Prostate gland (tissue), 2 donors: ENCODE measurements around the gene PAK1IP1. TPM values are rescaled to one million over a fixed set of nuclear protein-coding genes. Genes with fewer than 3 reads are reported as not detected.

ENCODE experiments used
- DNase-seq: peaks from one replicate; pipeline ENCODE4 v3.0.0-alpha.2; 2019; ENCODE audit warnings: low spot score
- H3K27ac ChIP-seq, 2 donors: fragments of 200-600 bp; sonication (generic); 2 replicates each; pipeline ENCODE4 v1.5.1; 2017 to 2019
- H3K27me3 ChIP-seq: fragments of 200-600 bp; sonication (generic); replicated peaks from 2 replicates; pipeline ENCODE4 v1.5.1; 2019; ENCODE audit not compliant: insufficient read depth
- H3K36me3 ChIP-seq, 2 donors: fragments of 200-600 bp; sonication (generic); 1 replicate in 1 of 2; 2 replicates in 1 of 2; pipeline versions ENCODE4 v1.5.1 to v1.8.1; 2017 to 2019
- H3K4me1 ChIP-seq: fragments of 200-600 bp; sonication (generic); replicated peaks from 2 replicates; pipeline ENCODE4 v1.5.1; 2019
- H3K4me3 ChIP-seq, 2 donors: fragments of 200-600 bp; sonication (generic); 2 replicates each; pipeline ENCODE4 v1.5.1; 2017 to 2019
- H3K9me3 ChIP-seq: fragments of 200-600 bp; sonication (generic); 2 replicates; pipeline ENCODE4 v1.5.1; 2017
- POLR2A ChIP-seq: fragments of 450-650 bp; IDR thresholded peaks from one replicate; pipeline ENCODE4 v1.6.1; 2016; ENCODE audit warnings: antibody characterized with exemption, mild to moderate bottlenecking
- POLR2AphosphoS5 ChIP-seq: sonication (generic); formaldehyde crosslinking; IDR thresholded peaks from one replicate; pipeline ENCODE4 v1.6.1; 2017; ENCODE audit warnings: antibody characterized with exemption
- WGBS: methylation state at CpG from one replicate; pipeline ENCODE4 v1.1.5; 2018; 5-methylcytosine and 5-hydroxymethylcytosine counted together
- intact Hi-C: fragments of 100-400 bp; cut with DNase I; formaldehyde crosslinking; loops from one replicate; pipeline ENCODE4 v1.14.2; 2022
- total RNA-seq, 2 donors: library from RNA; depleted of rRNA; stranded (reverse); fragments of >200 nt; gene quantifications; one replicate each; pipeline ENCODE4 v1.1.0, GENCODE V29; 2016
- TF ChIP-seq, protein P1 (sequence below), 4 experiments: fragments of 200-600 bp in 2 of 4; fragments of 450-650 bp in 2 of 4; sonication (generic) in 2 of 4; IDR thresholded peaks; 1 replicate in 3 of 4; 2 replicates in 1 of 4; pipeline ENCODE4 v1.5.1; 2016 to 2019; ENCODE audit warnings: antibody characterized with exemption in 4 of 4, mild to moderate bottlenecking in 2 of 4, moderate library complexity in 2 of 4

PAK1IP1 gene
- total RNA-seq, 2 donors from 2014 or later: 12.2 to 36.7 TPM

- Histone ChIP-seq H3K27me3 (no peaks in the 10 kb centered on the region), H3K27ac (peak overlapping the region; percentile 92 to 94), H3K4me1 (peaks cover 5% of the 10 kb centered on the region), H3K4me3 (peak overlapping the region; percentile 68 to 90), H3K36me3 (no peaks in the 10 kb centered on the region), H3K9me3 (no peaks in the 10 kb centered on the region)
- no peak for TF ChIP-seq POLR2AphosphoS5
- TF ChIP-seq, protein P1, sequence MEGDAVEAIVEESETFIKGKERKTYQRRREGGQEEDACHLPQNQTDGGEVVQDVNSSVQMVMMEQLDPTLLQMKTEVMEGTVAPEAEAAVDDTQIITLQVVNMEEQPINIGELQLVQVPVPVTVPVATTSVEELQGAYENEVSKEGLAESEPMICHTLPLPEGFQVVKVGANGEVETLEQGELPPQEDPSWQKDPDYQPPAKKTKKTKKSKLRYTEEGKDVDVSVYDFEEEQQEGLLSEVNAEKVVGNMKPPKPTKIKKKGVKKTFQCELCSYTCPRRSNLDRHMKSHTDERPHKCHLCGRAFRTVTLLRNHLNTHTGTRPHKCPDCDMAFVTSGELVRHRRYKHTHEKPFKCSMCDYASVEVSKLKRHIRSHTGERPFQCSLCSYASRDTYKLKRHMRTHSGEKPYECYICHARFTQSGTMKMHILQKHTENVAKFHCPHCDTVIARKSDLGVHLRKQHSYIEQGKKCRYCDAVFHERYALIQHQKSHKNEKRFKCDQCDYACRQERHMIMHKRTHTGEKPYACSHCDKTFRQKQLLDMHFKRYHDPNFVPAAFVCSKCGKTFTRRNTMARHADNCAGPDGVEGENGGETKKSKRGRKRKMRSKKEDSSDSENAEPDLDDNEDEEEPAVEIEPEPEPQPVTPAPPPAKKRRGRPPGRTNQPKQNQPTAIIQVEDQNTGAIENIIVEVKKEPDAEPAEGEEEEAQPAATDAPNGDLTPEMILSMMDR (IDR thresholded peaks at IDR 0.05): no peak
- no peak for TF ChIP-seq POLR2A
- intact Hi-C loops: loop anchor here (2.0 to 10.0 kb wide), 2 partner anchors 28 to 80 kb away; partner anchors contain the start of gene TMEM14C
- 0% methylated on average over 17 of the region's 17 CpGs for WGBS
- no peak for DNase-seq
Measured at GRCh38 chr6:10695086-10695657, 400 bp downstream of the PAK1IP1 start.

- intact Hi-C loops: loop anchor here (10.0 kb wide), 1 partner anchor 82 kb away; no protein-coding TSS in a partner anchor
- Histone ChIP-seq H3K36me3 (no peaks in the 10 kb centered on the region), H3K4me1 (peaks cover 3% of the 10 kb centered on the region), H3K9me3 (no peaks in the 10 kb centered on the region), H3K4me3 (peak overlapping the region in 1 of 2 donors; percentile 68), H3K27ac (peak overlapping the region in 1 of 2 donors; percentile 92), H3K27me3 (no peaks in the 10 kb centered on the region)
- TF ChIP-seq POLR2A: no peak
- TF ChIP-seq, protein P1 (IDR thresholded peaks at IDR 0.05): no peak
- TF ChIP-seq POLR2AphosphoS5: no peak
- WGBS: 99% methylated on average over 4 of the region's 4 CpGs
- no peak for DNase-seq
Measured at GRCh38 chr6:10696655-10697054, 1.9 kb downstream of the PAK1IP1 start.

GRCh38 chr6:10713962-10714361 is 19.2 kb downstream of the PAK1IP1 start:
- DNase-seq: no peak
- 82% methylated on average over 8 of the region's 8 CpGs for WGBS
- no peak overlapping the region for H3K4me3 ChIP-seq
- H3K36me3 ChIP-seq: no peaks in the 10 kb centered on the region
- TF ChIP-seq POLR2AphosphoS5: no peak
- TF ChIP-seq, protein P1 (IDR thresholded peaks at IDR 0.05): no peak
- no peak for TF ChIP-seq POLR2A
- H3K27ac ChIP-seq: no peak overlapping the region
- intact Hi-C loops: no loop called here
- no peaks in the 10 kb centered on the region for H3K4me1 ChIP-seq
- H3K27me3 ChIP-seq: no peaks in the 10 kb centered on the region
- no peaks in the 10 kb centered on the region for H3K9me3 ChIP-seq

DNA sequence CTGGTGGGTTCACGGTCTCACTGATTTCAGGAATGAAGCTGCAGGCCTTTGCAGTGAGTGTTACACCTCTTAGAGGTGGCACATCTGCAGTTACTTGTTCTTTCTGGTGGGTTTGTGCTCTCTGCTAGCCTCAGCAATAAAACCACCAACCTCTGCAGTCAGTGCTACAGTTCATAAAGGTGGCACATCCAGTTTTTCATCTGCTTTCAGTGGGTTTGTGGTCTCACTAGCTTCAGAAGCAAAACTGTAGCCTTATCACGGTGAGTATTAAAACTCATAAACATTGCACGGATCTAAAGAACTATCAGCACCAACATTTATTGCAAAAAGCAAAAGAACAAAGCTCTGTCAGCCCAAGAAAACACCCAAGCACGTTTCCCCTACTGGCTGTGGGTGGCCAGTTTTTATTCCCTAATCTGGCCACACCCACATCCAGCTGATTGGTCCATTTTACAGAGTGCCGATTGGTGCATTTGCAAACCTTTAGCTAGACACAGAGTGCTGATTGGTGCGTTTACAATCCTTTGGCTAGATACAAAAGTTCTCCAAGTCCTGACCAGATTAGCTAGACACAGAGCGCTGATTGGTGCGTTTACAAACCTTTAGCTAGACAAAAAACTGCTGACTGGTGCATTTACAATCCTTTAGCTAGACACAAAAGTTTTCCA is 24.7 kb downstream of the PAK1IP1 start:
- Histone ChIP-seq H3K27ac (no peak overlapping the region), H3K36me3 (no peaks in the 10 kb centered on the region), H3K9me3 (no peaks in the 10 kb centered on the region), H3K27me3 (no peaks in the 10 kb centered on the region), H3K4me1 (peaks cover 6% of the 10 kb centered on the region), H3K4me3 (peak overlapping the region; percentile 45 to 46)
- 75% methylated on average over 8 of the region's 8 CpGs for WGBS
- DNase-seq: no peak
- TF ChIP-seq POLR2A: no peak
- TF ChIP-seq, protein P1 (IDR thresholded peaks at IDR 0.05): no peak
- no peak for TF ChIP-seq POLR2AphosphoS5
- intact Hi-C loops: no loop called here

DNA sequence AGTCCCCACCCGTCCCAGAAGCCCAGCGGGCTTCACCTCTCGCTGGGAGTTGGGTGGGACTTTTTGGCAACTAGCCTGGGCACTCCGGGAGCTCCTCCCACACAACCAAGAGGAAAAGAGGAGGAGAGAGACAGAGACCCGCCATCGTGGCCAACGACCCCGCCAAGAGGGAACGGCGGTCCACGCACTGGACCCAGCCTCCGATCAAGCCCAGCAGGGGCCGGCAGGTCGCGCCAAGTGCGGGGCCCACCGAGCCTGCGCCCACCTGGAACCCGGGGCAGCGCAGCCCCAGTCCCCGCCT is 25.1 kb downstream of the PAK1IP1 start:
- intact Hi-C loops: no loop called here
- DNase-seq: no peak
- Histone ChIP-seq H3K27me3 (no peaks in the 10 kb centered on the region), H3K36me3 (no peaks in the 10 kb centered on the region), H3K9me3 (no peaks in the 10 kb centered on the region), H3K4me1 (peaks cover 8% of the 10 kb centered on the region), H3K27ac (peak overlapping the region; percentile 68 to 79), H3K4me3 (peak overlapping the region; percentile 45 to 46)
- TF ChIP-seq POLR2A (no peak), POLR2AphosphoS5 (no peak)
- TF ChIP-seq, protein P1 (IDR thresholded peaks at IDR 0.05): no peak
- 40% methylated on average over 20 of the region's 21 CpGs for WGBS
